Ishikawa (cell line): Measurements from ENCODE around the gene NPM3.

ENCODE experiments used
- CEBPB ChIP-seq: IDR thresholded peaks from 2 replicates; pipeline ENCODE4 v1.6.1; 2012
- CREB1 ChIP-seq: IDR thresholded peaks from 2 replicates; pipeline ENCODE4 v1.6.1; 2012; ENCODE audit warnings: low read depth
- FOXM1 ChIP-seq: IDR thresholded peaks from 2 replicates; pipeline ENCODE4 v1.6.1; 2012; ENCODE audit warnings: low read depth, borderline replicate concordance
- RAD21 ChIP-seq: IDR thresholded peaks from 2 replicates; pipeline ENCODE4 v1.6.1; 2012; ENCODE audit warnings: low read depth
- TAF1 ChIP-seq: IDR thresholded peaks from 2 replicates; pipeline ENCODE4 v1.6.1; 2012; ENCODE audit warnings: low read depth, mild to moderate bottlenecking
- TF ChIP-seq, protein P1 (sequence below): IDR thresholded peaks from 2 replicates; pipeline ENCODE4 v1.6.1; 2012
- TF ChIP-seq, protein P2 (sequence below): IDR thresholded peaks from 2 replicates; pipeline ENCODE4 v1.6.1; 2012; ENCODE audit warnings: low read depth, mild to moderate bottlenecking

DNA sequence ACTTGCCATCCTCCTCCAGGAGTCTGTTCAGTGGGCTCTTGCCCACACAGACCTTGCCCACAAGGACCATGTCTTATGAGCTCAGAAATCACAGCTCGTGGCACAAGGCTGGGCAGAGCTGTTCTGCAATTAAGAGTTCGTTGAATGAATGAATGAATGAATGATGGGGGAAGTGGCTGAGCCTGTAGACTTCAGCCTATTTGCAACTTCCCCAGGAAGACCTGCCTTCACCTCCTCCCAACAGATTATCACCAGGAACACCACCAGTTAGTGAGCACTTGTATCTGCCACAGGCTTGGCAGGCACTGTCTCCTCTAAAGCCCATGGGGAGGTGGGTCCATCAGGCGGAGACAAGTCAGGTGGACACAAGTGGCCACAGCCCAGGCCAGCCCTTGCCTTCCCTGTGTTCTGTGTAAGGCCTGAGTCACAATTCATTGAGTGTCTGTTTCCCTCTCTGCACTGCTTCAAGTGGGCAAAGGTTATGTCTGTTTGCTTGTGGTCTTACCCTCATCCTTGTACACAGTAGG lies 5.6 kb downstream of the NPM3 start:
- TF ChIP-seq, protein P1, sequence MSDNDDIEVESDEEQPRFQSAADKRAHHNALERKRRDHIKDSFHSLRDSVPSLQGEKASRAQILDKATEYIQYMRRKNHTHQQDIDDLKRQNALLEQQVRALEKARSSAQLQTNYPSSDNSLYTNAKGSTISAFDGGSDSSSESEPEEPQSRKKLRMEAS, result no peak
- no peak for TF ChIP-seq FOXM1
- TF ChIP-seq, protein P2, sequence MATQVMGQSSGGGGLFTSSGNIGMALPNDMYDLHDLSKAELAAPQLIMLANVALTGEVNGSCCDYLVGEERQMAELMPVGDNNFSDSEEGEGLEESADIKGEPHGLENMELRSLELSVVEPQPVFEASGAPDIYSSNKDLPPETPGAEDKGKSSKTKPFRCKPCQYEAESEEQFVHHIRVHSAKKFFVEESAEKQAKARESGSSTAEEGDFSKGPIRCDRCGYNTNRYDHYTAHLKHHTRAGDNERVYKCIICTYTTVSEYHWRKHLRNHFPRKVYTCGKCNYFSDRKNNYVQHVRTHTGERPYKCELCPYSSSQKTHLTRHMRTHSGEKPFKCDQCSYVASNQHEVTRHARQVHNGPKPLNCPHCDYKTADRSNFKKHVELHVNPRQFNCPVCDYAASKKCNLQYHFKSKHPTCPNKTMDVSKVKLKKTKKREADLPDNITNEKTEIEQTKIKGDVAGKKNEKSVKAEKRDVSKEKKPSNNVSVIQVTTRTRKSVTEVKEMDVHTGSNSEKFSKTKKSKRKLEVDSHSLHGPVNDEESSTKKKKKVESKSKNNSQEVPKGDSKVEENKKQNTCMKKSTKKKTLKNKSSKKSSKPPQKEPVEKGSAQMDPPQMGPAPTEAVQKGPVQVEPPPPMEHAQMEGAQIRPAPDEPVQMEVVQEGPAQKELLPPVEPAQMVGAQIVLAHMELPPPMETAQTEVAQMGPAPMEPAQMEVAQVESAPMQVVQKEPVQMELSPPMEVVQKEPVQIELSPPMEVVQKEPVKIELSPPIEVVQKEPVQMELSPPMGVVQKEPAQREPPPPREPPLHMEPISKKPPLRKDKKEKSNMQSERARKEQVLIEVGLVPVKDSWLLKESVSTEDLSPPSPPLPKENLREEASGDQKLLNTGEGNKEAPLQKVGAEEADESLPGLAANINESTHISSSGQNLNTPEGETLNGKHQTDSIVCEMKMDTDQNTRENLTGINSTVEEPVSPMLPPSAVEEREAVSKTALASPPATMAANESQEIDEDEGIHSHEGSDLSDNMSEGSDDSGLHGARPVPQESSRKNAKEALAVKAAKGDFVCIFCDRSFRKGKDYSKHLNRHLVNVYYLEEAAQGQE, result no peak
- no peak for TF ChIP-seq RAD21
- TF ChIP-seq TAF1, result no peak
- no peak for TF ChIP-seq CREB1
- no peak for TF ChIP-seq CEBPB
